PC-9 (cell line): ENCODE measurements around the gene FREM2. TPM values are rescaled to one million over a fixed set of nuclear protein-coding genes. Genes with fewer than 3 reads are reported as not detected.

Experiments used
- BruUV-seq: library from RNA; stranded (reverse); fragments of 400-500 nt; replicated peaks from 2 replicates; lab custom pipeline; 2021; lab: Mats Ljungman, UMichigan
- CTCF ChIA-PET: fragments of 300-600 bp; sonication (Branson Sonifier 250); formaldehyde crosslinking; loops from one replicate; lab custom pipeline; 2022; ENCODE audit warnings: antibody characterized with exemption; lab: Charles Lee
- POLR2A ChIA-PET: fragments of 300-600 bp; sonication (Branson Sonifier 250); formaldehyde crosslinking; loops from one replicate; lab custom pipeline; 2022; ENCODE audit warnings: antibody characterized with exemption; ENCODE audit not compliant: unreplicated experiment; lab: Charles Lee
- DNase-seq, 2 experiments: peaks; one replicate each; pipeline versions ENCODE4 v3.0.0 to v3.0.0-alpha.2; 2015 to 2022; ENCODE audit warnings: mixed read lengths in 1 of 2
- H2AFZ ChIP-seq: fragments of 200-600 bp; sonication (generic); 2 replicates; pipeline ENCODE4 v1.8.1; 2017; ENCODE audit warnings: antibody characterized with exemption
- H3F3A ChIP-seq: fragments of 200-600 bp; sonication (generic); 2 replicates; pipeline ENCODE4 v1.8.1; 2017; ENCODE audit warnings: antibody characterized with exemption, mild to moderate bottlenecking, low read depth; ENCODE audit not compliant: insufficient read depth
- H3K27ac ChIP-seq: fragments of 200-600 bp; sonication (generic); 2 replicates; pipeline ENCODE4 v1.6.1; 2016; ENCODE audit warnings: mixed run types
- H3K27me3 ChIP-seq: fragments of 200-600 bp; sonication (generic); 2 replicates; pipeline ENCODE4 v1.6.1; 2016; ENCODE audit warnings: low read depth, mixed run types; ENCODE audit not compliant: insufficient read depth
- H3K36me3 ChIP-seq: fragments of 200-600 bp; sonication (generic); 2 replicates; pipeline ENCODE4 v1.6.1; 2016; ENCODE audit warnings: low read depth, mixed run types
- H3K4me1 ChIP-seq: fragments of 200-600 bp; sonication (generic); replicated peaks from 2 replicates; pipeline ENCODE4 v1.6.1; 2016; ENCODE audit warnings: mixed run types; ENCODE audit not compliant: insufficient read depth
- H3K4me2 ChIP-seq: fragments of 200-600 bp; sonication (generic); 2 replicates; pipeline ENCODE4 v1.6.1; 2017; ENCODE audit warnings: mixed run types
- H3K4me3 ChIP-seq: fragments of 200-600 bp; sonication (generic); 2 replicates; pipeline ENCODE4 v1.6.1; 2016; ENCODE audit warnings: mixed run types
- H3K79me2 ChIP-seq: fragments of 200-600 bp; sonication (generic); 2 replicates; pipeline ENCODE4 v1.6.1; 2017; ENCODE audit warnings: low read depth, mixed run types
- H3K9me2 ChIP-seq: fragments of 200-600 bp; sonication (generic); 2 replicates; pipeline ENCODE4 v1.8.1; 2017; ENCODE audit warnings: mild to moderate bottlenecking; ENCODE audit not compliant: insufficient read depth
- H3K9me3 ChIP-seq: fragments of 200-600 bp; sonication (generic); 2 replicates; pipeline ENCODE4 v1.8.1; 2016; ENCODE audit warnings: low read depth; ENCODE audit not compliant: insufficient read depth
- H4K20me1 ChIP-seq: fragments of 200-600 bp; sonication (generic); 2 replicates; pipeline ENCODE4 v1.8.1; 2017; ENCODE audit not compliant: insufficient read depth
- EZH2 ChIP-seq: fragments of 200-600 bp; sonication (generic); IDR thresholded peaks from 2 replicates; pipeline ENCODE4 v1.8.0; 2017; ENCODE audit warnings: antibody characterized with exemption, low read depth
- intact Hi-C: fragments of 100-400 bp; cut with micrococcal nuclease; formaldehyde crosslinking; loops from one replicate; pipeline ENCODE4 v1.10.0; 2022; ENCODE audit not compliant: unreplicated experiment
- total RNA-seq: library from RNA; stranded (reverse); gene quantifications from 2 replicates; pipeline ENCODE4 v1.2.3, GENCODE V29; 2021
- TF ChIP-seq, protein P1 (sequence below): fragments of 200-600 bp; sonication (generic); conservative IDR thresholded peaks from 2 replicates; pipeline ENCODE4 v1.6.1; 2017; ENCODE audit warnings: mixed run types, antibody characterized with exemption, mild to moderate bottlenecking, moderate library complexity

The FREM2 gene
- total RNA-seq, 1 experiment from 2014 or later = 0.65 TPM

DNA sequence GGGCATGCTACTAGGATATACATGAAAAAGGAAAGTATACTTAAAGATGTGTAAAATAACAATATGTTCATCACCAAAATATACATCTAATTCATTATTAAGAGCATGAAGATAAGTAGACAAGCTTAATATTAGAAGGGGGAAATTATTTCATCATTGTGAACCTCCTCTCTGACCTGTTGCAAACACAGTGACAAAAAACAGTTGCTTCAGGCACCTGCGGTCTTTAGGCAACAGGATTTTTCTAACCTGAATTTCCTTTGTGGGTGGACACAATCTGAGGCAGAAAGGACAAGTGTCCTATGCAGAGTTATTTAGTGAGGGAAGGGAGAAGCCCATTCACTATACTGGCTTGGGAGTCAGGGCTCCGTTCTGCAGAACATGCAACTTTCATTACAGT lies 6.3 kb downstream of the FREM2 start:
- H3F3A ChIP-seq = no peaks in the 10 kb centered on the region
- H3K4me1 ChIP-seq = no peaks in the 10 kb centered on the region
- ChIA-PET CTCF (no interaction called here), POLR2A (no interaction called here)
- no peaks in the 10 kb centered on the region for H3K27me3 ChIP-seq
- H3K4me2 ChIP-seq = no peak overlapping the region
- no peaks in the 10 kb centered on the region for H4K20me1 ChIP-seq
- no peak overlapping the region for H3K4me3 ChIP-seq
- H3K79me2 ChIP-seq = no peaks in the 10 kb centered on the region
- no peak overlapping the region for H2AFZ ChIP-seq
- H3K27ac ChIP-seq = no peak overlapping the region
- no peak for TF ChIP-seq EZH2
- TF ChIP-seq, protein P1, sequence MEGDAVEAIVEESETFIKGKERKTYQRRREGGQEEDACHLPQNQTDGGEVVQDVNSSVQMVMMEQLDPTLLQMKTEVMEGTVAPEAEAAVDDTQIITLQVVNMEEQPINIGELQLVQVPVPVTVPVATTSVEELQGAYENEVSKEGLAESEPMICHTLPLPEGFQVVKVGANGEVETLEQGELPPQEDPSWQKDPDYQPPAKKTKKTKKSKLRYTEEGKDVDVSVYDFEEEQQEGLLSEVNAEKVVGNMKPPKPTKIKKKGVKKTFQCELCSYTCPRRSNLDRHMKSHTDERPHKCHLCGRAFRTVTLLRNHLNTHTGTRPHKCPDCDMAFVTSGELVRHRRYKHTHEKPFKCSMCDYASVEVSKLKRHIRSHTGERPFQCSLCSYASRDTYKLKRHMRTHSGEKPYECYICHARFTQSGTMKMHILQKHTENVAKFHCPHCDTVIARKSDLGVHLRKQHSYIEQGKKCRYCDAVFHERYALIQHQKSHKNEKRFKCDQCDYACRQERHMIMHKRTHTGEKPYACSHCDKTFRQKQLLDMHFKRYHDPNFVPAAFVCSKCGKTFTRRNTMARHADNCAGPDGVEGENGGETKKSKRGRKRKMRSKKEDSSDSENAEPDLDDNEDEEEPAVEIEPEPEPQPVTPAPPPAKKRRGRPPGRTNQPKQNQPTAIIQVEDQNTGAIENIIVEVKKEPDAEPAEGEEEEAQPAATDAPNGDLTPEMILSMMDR = no peak
- H3K9me2 ChIP-seq = no peaks in the 10 kb centered on the region
- intact Hi-C loops = no loop called here
- H3K9me3 ChIP-seq = no peaks in the 10 kb centered on the region
- H3K36me3 ChIP-seq = no peaks in the 10 kb centered on the region
- DNase-seq = no peak
- no TSS peak for BruUV-seq

DNA sequence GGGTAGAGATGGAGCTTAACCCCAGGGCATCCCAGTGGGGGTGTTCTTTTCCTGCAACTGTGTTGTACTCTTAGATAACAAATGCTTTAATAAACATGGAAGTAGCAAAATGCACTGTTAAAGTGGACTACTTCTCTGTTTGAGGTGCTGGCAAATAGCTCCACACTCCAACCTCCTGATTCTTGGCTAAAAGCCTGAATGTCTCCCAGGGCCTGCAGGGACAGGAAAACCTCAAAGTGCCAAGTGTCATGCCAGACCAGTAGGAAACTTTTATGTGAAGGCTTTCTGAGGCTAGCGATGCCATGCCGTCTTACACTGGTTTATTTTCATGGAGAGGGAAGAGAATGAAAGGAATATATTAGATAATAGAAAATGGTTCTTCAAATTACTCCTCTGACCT lies 6.8 kb downstream of the FREM2 start:
- Histone ChIP-seq H3K79me2 (no peaks in the 10 kb centered on the region), H3K4me1 (no peaks in the 10 kb centered on the region), H3K27ac (no peak overlapping the region), H2AFZ (no peak overlapping the region), H3K27me3 (no peaks in the 10 kb centered on the region), H3K36me3 (no peaks in the 10 kb centered on the region), H3K9me2 (no peaks in the 10 kb centered on the region), H3K4me2 (no peak overlapping the region), H3F3A (no peaks in the 10 kb centered on the region), H3K4me3 (no peak overlapping the region), H3K9me3 (no peaks in the 10 kb centered on the region), H4K20me1 (no peaks in the 10 kb centered on the region)
- DNase-seq = no peak
- TF ChIP-seq EZH2 = no peak
- TF ChIP-seq, protein P1 = no peak
- intact Hi-C loops = no loop called here
- ChIA-PET POLR2A (no interaction called here), CTCF (interaction anchor here (0.5 kb wide), 1 partner anchor 182 kb away, joined by 3 read pairs; no protein-coding TSS in a partner anchor)
- BruUV-seq = no TSS peak

DNA sequence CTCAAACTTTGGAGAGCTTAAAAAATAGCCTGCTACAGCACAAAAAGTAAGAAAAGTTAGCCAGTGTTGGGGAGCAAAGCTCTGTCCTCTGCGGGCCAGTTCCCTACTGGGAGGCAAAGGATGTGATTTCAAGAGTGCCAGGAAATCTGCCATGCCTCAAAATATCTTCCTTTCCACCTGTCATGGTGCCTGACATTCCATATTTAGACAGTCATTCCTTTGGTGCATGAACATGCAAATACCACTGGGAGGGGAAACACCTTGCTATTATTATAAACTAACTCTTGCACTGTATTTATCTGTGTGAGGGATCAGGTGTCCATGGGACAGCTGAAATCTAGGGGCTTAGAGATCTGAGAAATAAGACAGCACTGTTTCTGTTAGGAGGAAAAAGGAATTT lies 10.3 kb downstream of the FREM2 start:
- Histone ChIP-seq H3K9me3 (no peaks in the 10 kb centered on the region), H2AFZ (no peak overlapping the region), H3K4me2 (no peak overlapping the region), H3K27me3 (no peaks in the 10 kb centered on the region), H3F3A (no peaks in the 10 kb centered on the region), H3K36me3 (no peaks in the 10 kb centered on the region), H4K20me1 (no peaks in the 10 kb centered on the region), H3K4me1 (no peaks in the 10 kb centered on the region), H3K27ac (no peak overlapping the region), H3K9me2 (no peaks in the 10 kb centered on the region), H3K4me3 (no peak overlapping the region), H3K79me2 (no peaks in the 10 kb centered on the region)
- intact Hi-C loops = no loop called here
- ChIA-PET POLR2A (no interaction called here), CTCF (no interaction called here)
- no peak for TF ChIP-seq EZH2
- TF ChIP-seq, protein P1 = no peak
- DNase-seq = no peak
- no TSS peak for BruUV-seq
